Measurements from ENCODE around the gene RAD51B. TPM values are rescaled to one million over a fixed set of nuclear protein-coding genes. Genes with fewer than 3 reads are reported as not detected.

Gene RAD51B
- total RNA-seq, 1 experiment from 2014 or later: 8.5 TPM

- TF ChIP-seq SIN3A (IDR thresholded peaks at IDR 0.05; ENCODE audit: borderline replicate concordance, insufficient read depth, low read depth, low read length) (no peak), POLR2AphosphoS5 (IDR thresholded peaks at IDR 0.05; ENCODE audit: low read depth, low read length) (no peak), TCF7L2 (IDR thresholded peaks at IDR 0.05; ENCODE audit: low read depth, low read length) (no peak)
- TF ChIP-seq, protein P1, sequence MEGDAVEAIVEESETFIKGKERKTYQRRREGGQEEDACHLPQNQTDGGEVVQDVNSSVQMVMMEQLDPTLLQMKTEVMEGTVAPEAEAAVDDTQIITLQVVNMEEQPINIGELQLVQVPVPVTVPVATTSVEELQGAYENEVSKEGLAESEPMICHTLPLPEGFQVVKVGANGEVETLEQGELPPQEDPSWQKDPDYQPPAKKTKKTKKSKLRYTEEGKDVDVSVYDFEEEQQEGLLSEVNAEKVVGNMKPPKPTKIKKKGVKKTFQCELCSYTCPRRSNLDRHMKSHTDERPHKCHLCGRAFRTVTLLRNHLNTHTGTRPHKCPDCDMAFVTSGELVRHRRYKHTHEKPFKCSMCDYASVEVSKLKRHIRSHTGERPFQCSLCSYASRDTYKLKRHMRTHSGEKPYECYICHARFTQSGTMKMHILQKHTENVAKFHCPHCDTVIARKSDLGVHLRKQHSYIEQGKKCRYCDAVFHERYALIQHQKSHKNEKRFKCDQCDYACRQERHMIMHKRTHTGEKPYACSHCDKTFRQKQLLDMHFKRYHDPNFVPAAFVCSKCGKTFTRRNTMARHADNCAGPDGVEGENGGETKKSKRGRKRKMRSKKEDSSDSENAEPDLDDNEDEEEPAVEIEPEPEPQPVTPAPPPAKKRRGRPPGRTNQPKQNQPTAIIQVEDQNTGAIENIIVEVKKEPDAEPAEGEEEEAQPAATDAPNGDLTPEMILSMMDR (IDR thresholded peaks at IDR 0.05): no peak
- no peak overlapping the region for H3K4me3 ChIP-seq (ENCODE audit: low read depth in 2 of 2, low read length in 2 of 2)
- in situ Hi-C loops (cut with HindIII; ENCODE audit: low pct_unique_long_range_greater_than_20kb, low sequenced_read_pairs) (no loop called here), intact Hi-C loops (cut with micrococcal nuclease; ENCODE audit: unreplicated experiment) (loop anchor here (2.0 to 10.0 kb wide), 4 partner anchors 163 to 569 kb away; no protein-coding TSS in a partner anchor)
- H3K4me1 ChIP-seq (ENCODE audit: control insufficient read depth, insufficient read depth, low read length): peaks cover 62% of the 10 kb centered on the region
- H3K27me3 ChIP-seq (ENCODE audit: control insufficient read depth, insufficient read depth, low read length): no peaks in the 10 kb centered on the region
- no peak for ATAC-seq
- no peaks in the 10 kb centered on the region for H3K9me3 ChIP-seq (ENCODE audit: control insufficient read depth, insufficient read depth, low read depth, low read length)
- ChIA-PET CTCF (interaction anchor here (0.6 to 0.7 kb wide), 3 partner anchors 38 to 441 kb away, joined by 3 to 6 read pairs (median 4); no protein-coding TSS in a partner anchor), POLR2A (interaction anchor here (0.6 kb wide), 1 partner anchor 109 kb away, joined by 4 read pairs; no protein-coding TSS in a partner anchor)
- BruUV-seq (replicated peaks): no TSS peak
- no peak for DNase-seq (ENCODE audit: low read depth, low spot score)
- no peaks in the 10 kb centered on the region for H3K36me3 ChIP-seq (ENCODE audit: control insufficient read depth, insufficient read depth, low read length)
- H3K27ac ChIP-seq (ENCODE audit: low read length): peak overlapping the region; percentile 88
Observed at GRCh38 chr14:68247676-68248268, 428.2 kb downstream of the RAD51B start.

GRCh38 chr14:68248481-68249255 is 429.1 kb downstream of the RAD51B start:
- ChIA-PET CTCF (interaction anchor here (0.5 to 1.4 kb wide), 7 partner anchors 161 to 595 kb away, joined by 3 to 16 read pairs (median 3); no protein-coding TSS in a partner anchor), POLR2A (no interaction called here)
- in situ Hi-C loops (cut with HindIII; ENCODE audit: low pct_unique_long_range_greater_than_20kb, low sequenced_read_pairs) (no loop called here), intact Hi-C loops (cut with micrococcal nuclease; ENCODE audit: unreplicated experiment) (loop anchor here (2.0 to 10.0 kb wide), 4 partner anchors 164 to 568 kb away; no protein-coding TSS in a partner anchor)
- no peak overlapping the region for H3K4me3 ChIP-seq (ENCODE audit: low read depth in 2 of 2, low read length in 2 of 2)
- TF ChIP-seq TCF7L2 (IDR thresholded peaks at IDR 0.05; ENCODE audit: low read depth, low read length): no peak
- TF ChIP-seq, protein P1 (IDR thresholded peaks at IDR 0.05): peak; percentile 58
- no peak for DNase-seq (ENCODE audit: low read depth, low spot score)
- no TSS peak for BruUV-seq (replicated peaks)
- peak overlapping the region; percentile 88 for H3K27ac ChIP-seq (ENCODE audit: low read length)
- peak; percentile 74 for ATAC-seq
- no peaks in the 10 kb centered on the region for H3K27me3 ChIP-seq (ENCODE audit: control insufficient read depth, insufficient read depth, low read length)
- H3K9me3 ChIP-seq (ENCODE audit: control insufficient read depth, insufficient read depth, low read depth, low read length): no peaks in the 10 kb centered on the region
- H3K4me1 ChIP-seq (ENCODE audit: control insufficient read depth, insufficient read depth, low read length): peaks cover 62% of the 10 kb centered on the region
- H3K36me3 ChIP-seq (ENCODE audit: control insufficient read depth, insufficient read depth, low read length): no peaks in the 10 kb centered on the region
